Testis (tissue), 2 donors: Measurements from ENCODE around the gene ZNF236.

ENCODE experiments used
- CTCF ChIP-seq, 3 experiments: fragments of 450-650 bp in 2 of 3; fragments of 200-600 bp in 1 of 3; sonication (generic) in 1 of 3; IDR thresholded peaks; one replicate each; pipeline ENCODE4 v1.5.1; 2016 to 2019; ENCODE audit warnings: antibody characterized with exemption in 3 of 3, mild to moderate bottlenecking in 2 of 3, moderate library complexity in 1 of 3
- POLR2A ChIP-seq: fragments of 450-650 bp; IDR thresholded peaks from one replicate; pipeline ENCODE4 v1.6.1; 2017; ENCODE audit warnings: antibody characterized with exemption, mild to moderate bottlenecking, moderate library complexity

GRCh38 chr18:77006305-77007175, 184.2 kb downstream of the ZNF236 start:
- no peak for TF ChIP-seq CTCF (IDR thresholded peaks at IDR 0.05)
- TF ChIP-seq POLR2A, result no peak
